ENCODE measurements around the gene PEX11B. TPM values are rescaled to one million over a fixed set of nuclear protein-coding genes. Genes with fewer than 3 reads are reported as not detected.

The PEX11B gene
- total and polyA plus RNA-seq, 2 of the 8 experiments (the other 6 are each of a cell fraction or from before 2014, with no cell fraction given) = 9.1 to 15.1 TPM

GRCh38 chr1:145951526-145951925 lies 33.0 kb upstream of the PEX11B start (continued):
- TF ChIP-seq TBP (IDR thresholded peaks at IDR 0.05; ENCODE audit: low read depth, low read length) (no peak), GTF2F1 (IDR thresholded peaks at IDR 0.05; ENCODE audit: borderline replicate concordance, low read depth, low read length) (no peak)
